ENCODE data around the gene TBK1.

The TBK1 gene

GRCh38 chr12:64456119-64456518 lies 4.2 kb downstream of the TBK1 start:
- no peak for TF ChIP-seq REST (IDR thresholded peaks at IDR 0.05; ENCODE audit: insufficient read depth in 1 of 2, low read depth in 2 of 2, low read length in 2 of 2)
- TF ChIP-seq SIN3A (IDR thresholded peaks at IDR 0.05; ENCODE audit: borderline replicate concordance, insufficient read depth, low read length): no peak
- TF ChIP-seq POLR2AphosphoS5 (IDR thresholded peaks at IDR 0.05; ENCODE audit: low read depth, low read length): no peak
- no peak for TF ChIP-seq FOXP2 (optimal IDR thresholded peaks at IDR 0.05; ENCODE audit: borderline replicate concordance, extremely low read depth, extremely low read length, insufficient read depth)
- no peak for TF ChIP-seq TAF1 (IDR thresholded peaks at IDR 0.05; ENCODE audit: borderline replicate concordance, insufficient read depth, low read length)

GRCh38 chr12:64457032-64457431 lies 5.1 kb downstream of the TBK1 start:
- TF ChIP-seq FOXP2 (optimal IDR thresholded peaks at IDR 0.05; ENCODE audit: borderline replicate concordance, extremely low read depth, extremely low read length, insufficient read depth): no peak
- no peak for TF ChIP-seq TAF1 (IDR thresholded peaks at IDR 0.05; ENCODE audit: borderline replicate concordance, insufficient read depth, low read length)
- no peak for TF ChIP-seq REST (IDR thresholded peaks at IDR 0.05; ENCODE audit: insufficient read depth in 1 of 2, low read depth in 2 of 2, low read length in 2 of 2)
- no peak for TF ChIP-seq SIN3A (IDR thresholded peaks at IDR 0.05; ENCODE audit: borderline replicate concordance, insufficient read depth, low read length)
- no peak for TF ChIP-seq POLR2AphosphoS5 (IDR thresholded peaks at IDR 0.05; ENCODE audit: low read depth, low read length)

GRCh38 chr12:64457466-64457865 lies 5.5 kb downstream of the TBK1 start:
- TF ChIP-seq REST (IDR thresholded peaks at IDR 0.05; ENCODE audit: insufficient read depth in 1 of 2, low read depth in 2 of 2, low read length in 2 of 2): no peak
- TF ChIP-seq POLR2AphosphoS5 (IDR thresholded peaks at IDR 0.05; ENCODE audit: low read depth, low read length): no peak
- no peak for TF ChIP-seq TAF1 (IDR thresholded peaks at IDR 0.05; ENCODE audit: borderline replicate concordance, insufficient read depth, low read length)
- no peak for TF ChIP-seq SIN3A (IDR thresholded peaks at IDR 0.05; ENCODE audit: borderline replicate concordance, insufficient read depth, low read length)
- no peak for TF ChIP-seq FOXP2 (optimal IDR thresholded peaks at IDR 0.05; ENCODE audit: borderline replicate concordance, extremely low read depth, extremely low read length, insufficient read depth)

GRCh38 chr12:64457923-64458322 lies 6.0 kb downstream of the TBK1 start:
- no peak for TF ChIP-seq POLR2AphosphoS5 (IDR thresholded peaks at IDR 0.05; ENCODE audit: low read depth, low read length)
- no peak for TF ChIP-seq TAF1 (IDR thresholded peaks at IDR 0.05; ENCODE audit: borderline replicate concordance, insufficient read depth, low read length)
- TF ChIP-seq SIN3A (IDR thresholded peaks at IDR 0.05; ENCODE audit: borderline replicate concordance, insufficient read depth, low read length): no peak
- no peak for TF ChIP-seq FOXP2 (optimal IDR thresholded peaks at IDR 0.05; ENCODE audit: borderline replicate concordance, extremely low read depth, extremely low read length, insufficient read depth)
- TF ChIP-seq REST (IDR thresholded peaks at IDR 0.05; ENCODE audit: insufficient read depth in 1 of 2, low read depth in 2 of 2, low read length in 2 of 2): no peak

GRCh38 chr12:64459394-64459891 lies 7.5 kb downstream of the TBK1 start:
- TF ChIP-seq FOXP2 (optimal IDR thresholded peaks at IDR 0.05; ENCODE audit: borderline replicate concordance, extremely low read depth, extremely low read length, insufficient read depth): no peak
- TF ChIP-seq REST (IDR thresholded peaks at IDR 0.05; ENCODE audit: insufficient read depth in 1 of 2, low read depth in 2 of 2, low read length in 2 of 2): no peak
- no peak for TF ChIP-seq TAF1 (IDR thresholded peaks at IDR 0.05; ENCODE audit: borderline replicate concordance, insufficient read depth, low read length)
- TF ChIP-seq SIN3A (IDR thresholded peaks at IDR 0.05; ENCODE audit: borderline replicate concordance, insufficient read depth, low read length): no peak
